HG02973 (cell line): ENCODE measurements around the gene DDR2.

Experiments used
- ATAC-seq: cut with Tn5 transposase; IDR thresholded peaks from one replicate; pipeline ENCODE4 v1.9.1; 2021; ENCODE audit warnings: moderate library complexity; ENCODE audit not compliant: unreplicated experiment

The DDR2 gene

GRCh38 chr1:162629077-162629627 lies 3.1 kb upstream of the DDR2 start:
- ATAC-seq, result no peak

- no peak for ATAC-seq
Observed at GRCh38 chr1:162629651-162630050, 2.6 kb upstream of the DDR2 start.

- ATAC-seq, result no peak
Observed at GRCh38 chr1:162631546-162632191, 595 bp upstream of the DDR2 start.

GRCh38 chr1:162632698-162633080 lies 425 bp downstream of the DDR2 start:
- no peak for ATAC-seq

GRCh38 chr1:162633081-162633762 lies 958 bp downstream of the DDR2 start:
- peak; percentile 48 for ATAC-seq

- ATAC-seq, result no peak
Observed at GRCh38 chr1:162635418-162635817, 3.2 kb downstream of the DDR2 start.

- ATAC-seq, result no peak
Observed at GRCh38 chr1:162639718-162640117, 7.5 kb downstream of the DDR2 start.

GRCh38 chr1:162641114-162641513 lies 8.8 kb downstream of the DDR2 start:
- ATAC-seq, result no peak

GRCh38 chr1:162644986-162645314 lies 12.7 kb downstream of the DDR2 start:
- ATAC-seq, result no peak

GRCh38 chr1:162645666-162646065 lies 13.4 kb downstream of the DDR2 start:
- no peak for ATAC-seq

GRCh38 chr1:162649583-162649982 lies 17.3 kb downstream of the DDR2 start:
- no peak for ATAC-seq

- no peak for ATAC-seq
Observed at GRCh38 chr1:162654915-162655620, 22.8 kb downstream of the DDR2 start.

- no peak for ATAC-seq
Observed at GRCh38 chr1:162656266-162656665, 24.0 kb downstream of the DDR2 start.

GRCh38 chr1:162660574-162660973 lies 28.3 kb downstream of the DDR2 start:
- ATAC-seq, result no peak

GRCh38 chr1:162661336-162661735 lies 29.1 kb downstream of the DDR2 start:
- no peak for ATAC-seq

GRCh38 chr1:162662013-162662412 lies 29.7 kb downstream of the DDR2 start:
- ATAC-seq, result no peak

GRCh38 chr1:162663086-162663485 lies 30.8 kb downstream of the DDR2 start:
- no peak for ATAC-seq

- no peak for ATAC-seq
Observed at GRCh38 chr1:162663589-162664106, 31.4 kb downstream of the DDR2 start.

GRCh38 chr1:162666006-162666645 lies 33.9 kb downstream of the DDR2 start:
- no peak for ATAC-seq

GRCh38 chr1:162667381-162668080 lies 35.3 kb downstream of the DDR2 start:
- no peak for ATAC-seq
